GM23248 (cell line): ENCODE measurements around the gene ADARB1. TPM values are rescaled to one million over a fixed set of nuclear protein-coding genes. Genes with fewer than 3 reads are reported as not detected.

Experiments used
- DNase-seq: peaks from one replicate; pipeline ENCODE4 v3.0.0-alpha.2; 2015
- H2AFZ ChIP-seq: fragments of 200-600 bp; sonication (generic); 2 replicates; pipeline ENCODE4 v1.6.1; 2016; ENCODE audit warnings: antibody characterized with exemption
- H3F3A ChIP-seq: fragments of 200-600 bp; sonication (generic); 2 replicates; pipeline ENCODE4 v1.6.1; 2016; ENCODE audit warnings: mild to moderate bottlenecking, antibody characterized with exemption, mixed run types; ENCODE audit not compliant: insufficient read depth
- H3K27ac ChIP-seq: fragments of 200-600 bp; sonication (generic); 2 replicates; pipeline ENCODE4 v1.5.1; 2016; ENCODE audit warnings: mild to moderate bottlenecking
- H3K27me3 ChIP-seq: fragments of 200-600 bp; sonication (generic); replicated peaks from 2 replicates; pipeline ENCODE4 v1.6.1; 2016; ENCODE audit warnings: mild to moderate bottlenecking; ENCODE audit not compliant: insufficient read depth
- H3K36me3 ChIP-seq: fragments of 200-600 bp; sonication (generic); 2 replicates; pipeline ENCODE4 v1.6.1; 2016; ENCODE audit warnings: low read depth, mild to moderate bottlenecking
- H3K4me1 ChIP-seq: fragments of 200-600 bp; sonication (generic); 2 replicates; pipeline ENCODE4 v1.6.1; 2016; ENCODE audit warnings: mild to moderate bottlenecking; ENCODE audit not compliant: insufficient read depth
- H3K4me2 ChIP-seq: fragments of 200-600 bp; sonication (generic); one replicate; pipeline ENCODE4 v1.6.1; 2016; ENCODE audit warnings: mild to moderate bottlenecking; ENCODE audit not compliant: unreplicated experiment
- H3K4me3 ChIP-seq: fragments of 200-600 bp; sonication (generic); 2 replicates; pipeline ENCODE4 v1.5.1; 2016; ENCODE audit warnings: mild to moderate bottlenecking
- H3K79me2 ChIP-seq: fragments of 200-600 bp; sonication (generic); 2 replicates; pipeline ENCODE4 v1.6.1; 2016; ENCODE audit warnings: mild to moderate bottlenecking; ENCODE audit not compliant: insufficient read depth
- H3K9ac ChIP-seq: fragments of 200-600 bp; sonication (generic); 2 replicates; pipeline ENCODE4 v1.6.1; 2016; ENCODE audit warnings: mild to moderate bottlenecking
- H3K9me2 ChIP-seq: fragments of 200-600 bp; sonication (generic); 2 replicates; pipeline ENCODE4 v1.6.1; 2016; ENCODE audit warnings: mixed run types, mild to moderate bottlenecking, moderate library complexity; ENCODE audit not compliant: insufficient read depth
- H3K9me3 ChIP-seq: fragments of 200-600 bp; sonication (generic); one replicate; pipeline ENCODE4 v1.6.1; 2017; ENCODE audit warnings: low read depth
- H4K20me1 ChIP-seq: fragments of 200-600 bp; sonication (generic); 2 replicates; pipeline ENCODE4 v1.6.0; 2016; ENCODE audit not compliant: insufficient read depth
- EZH2 ChIP-seq: fragments of 200-600 bp; sonication (generic); IDR thresholded peaks from 2 replicates; pipeline ENCODE4 v1.6.1; 2018; ENCODE audit warnings: antibody characterized with exemption, mild to moderate bottlenecking; ENCODE audit not compliant: insufficient read depth, poor library complexity, severe bottlenecking
- EZH2phosphoT487 ChIP-seq: fragments of 200-600 bp; sonication (generic); IDR thresholded peaks from 2 replicates; pipeline ENCODE4 v1.6.1; 2018; ENCODE audit warnings: antibody characterized with exemption, moderate library complexity, mild to moderate bottlenecking, low read depth; ENCODE audit not compliant: insufficient read depth
- WGBS, 2 experiments: methylation state at CpG; one replicate each; pipeline ENCODE4 v1.1.6; 2015 to 2017; ENCODE audit warnings: low lambda C conversion rate in 2 of 2, low coverage in 1 of 2; ENCODE audit errors: missing lambda C conversion rate in 2 of 2; 5-methylcytosine and 5-hydroxymethylcytosine counted together
- in situ Hi-C: fragments of 300-500 bp; cut with MboI; formaldehyde crosslinking; loops from 2 replicates; pipeline ENCODE4 v1.15.0; 2020
- polyA plus RNA-seq: library from polyadenylated mRNA; unstranded; fragments of >200 nt; fragmentation: Nextera tagmentation; extraction: Ambion mirVana; gene quantifications from 2 replicates; pipeline ENCODE4 v1.2.1, GENCODE V29; 2016
- total RNA-seq: library from RNA; depleted of rRNA; stranded (reverse); fragments of >200 nt; shearing (Covaris generic); gene quantifications from 2 replicates; pipeline ENCODE4 v1.2.3, GENCODE V29; 2014

ADARB1 gene
- total and polyA plus RNA-seq, 2 experiments from 2014 or later = 16.3 to 17.4 TPM

- Histone ChIP-seq H3K9me2 (no peaks in the 10 kb centered on the region), H3K4me3 (no peak overlapping the region), H3K9ac (no peak overlapping the region), H2AFZ (no peak overlapping the region), H4K20me1 (no peaks in the 10 kb centered on the region), H3K79me2 (no peaks in the 10 kb centered on the region; the same call in 1 of the 2 replicates), H3K4me1 (no peaks in the 10 kb centered on the region), H3K36me3 (peaks cover 11% of the 10 kb centered on the region), H3F3A (no peaks in the 10 kb centered on the region), H3K9me3 (no peaks in the 10 kb centered on the region), H3K27ac (no peak overlapping the region), H3K4me2 (no peak overlapping the region), H3K27me3 (0 out of 2 replicates have a peak, but pooled peaks cover 11% of the 10 kb centered on the region)
- 91 to 93% methylated on average over 7 of the region's 7 CpGs for WGBS, 2 experiments
- TF ChIP-seq EZH2 = no peak
- TF ChIP-seq EZH2phosphoT487 = no peak
- in situ Hi-C loops = no loop called here
- DNase-seq = no peak
Observed at GRCh38 chr21:45262041-45262581, 187.7 kb downstream of the ADARB1 start.

GRCh38 chr21:45262616-45263015 lies 188.2 kb downstream of the ADARB1 start:
- H3K9me3 ChIP-seq = no peaks in the 10 kb centered on the region
- TF ChIP-seq EZH2phosphoT487 = no peak
- no peak for TF ChIP-seq EZH2
- 0 out of 2 replicates have a peak, but pooled peaks cover 11% of the 10 kb centered on the region for H3K27me3 ChIP-seq
- H2AFZ ChIP-seq = no peak overlapping the region
- no peak overlapping the region for H3K9ac ChIP-seq
- H3F3A ChIP-seq = no peaks in the 10 kb centered on the region
- no peak overlapping the region for H3K4me3 ChIP-seq
- H3K4me2 ChIP-seq = no peak overlapping the region
- H3K9me2 ChIP-seq = no peaks in the 10 kb centered on the region
- WGBS, 2 experiments = 73 to 78% methylated on average over 11 of the region's 11 CpGs
- in situ Hi-C loops = no loop called here
- H3K27ac ChIP-seq = no peak overlapping the region
- H3K79me2 ChIP-seq = no peaks in the 10 kb centered on the region; the same call in 1 of the 2 replicates
- H3K4me1 ChIP-seq = no peaks in the 10 kb centered on the region
- H3K36me3 ChIP-seq = peaks cover 15% of the 10 kb centered on the region
- no peaks in the 10 kb centered on the region for H4K20me1 ChIP-seq
- DNase-seq = no peak

- Histone ChIP-seq H3K9ac (no peak overlapping the region), H3K4me3 (no peak overlapping the region), H2AFZ (no peak overlapping the region), H3K9me2 (no peaks in the 10 kb centered on the region), H3K36me3 (peaks cover 17% of the 10 kb centered on the region), H3K9me3 (no peaks in the 10 kb centered on the region), H3K4me2 (no peak overlapping the region), H3K79me2 (no peaks in the 10 kb centered on the region; the same call in 1 of the 2 replicates), H3K4me1 (no peaks in the 10 kb centered on the region), H4K20me1 (no peaks in the 10 kb centered on the region), H3K27me3 (0 out of 2 replicates have a peak, but pooled peaks cover 3% of the 10 kb centered on the region), H3F3A (no peaks in the 10 kb centered on the region), H3K27ac (no peak overlapping the region)
- in situ Hi-C loops = no loop called here
- no peak for TF ChIP-seq EZH2
- no peak for TF ChIP-seq EZH2phosphoT487
- no peak for DNase-seq
- WGBS, 2 experiments = 85 to 88% methylated on average over 6 of the region's 6 CpGs
Observed at GRCh38 chr21:45263534-45263933, 189.2 kb downstream of the ADARB1 start.

GRCh38 chr21:45264146-45264911 lies 189.9 kb downstream of the ADARB1 start:
- DNase-seq = no peak
- Histone ChIP-seq H3K36me3 (peaks cover 17% of the 10 kb centered on the region), H4K20me1 (no peaks in the 10 kb centered on the region), H3K4me1 (no peaks in the 10 kb centered on the region), H3K9ac (no peak overlapping the region), H3K9me3 (no peaks in the 10 kb centered on the region), H3K4me2 (no peak overlapping the region), H3K27ac (no peak overlapping the region), H3F3A (no peaks in the 10 kb centered on the region), H2AFZ (no peak overlapping the region), H3K4me3 (no peak overlapping the region), H3K27me3 (no peaks in the 10 kb centered on the region), H3K9me2 (no peaks in the 10 kb centered on the region), H3K79me2 (no peaks in the 10 kb centered on the region; the same call in 1 of the 2 replicates)
- in situ Hi-C loops = no loop called here
- 84 to 85% methylated on average over 23 of the region's 23 CpGs for WGBS, 2 experiments
- TF ChIP-seq EZH2phosphoT487 (no peak), EZH2 (no peak)
